ENCODE results near the gene CASQ2.

The CASQ2 gene

GRCh38 chr1:115692224-115692623 is 76.3 kb downstream of the CASQ2 start:
- DNase-seq (ENCODE audit: low read depth): no peak

- DNase-seq (ENCODE audit: low read depth): no peak
Observed at GRCh38 chr1:115690972-115691371, 77.5 kb downstream of the CASQ2 start.

- DNase-seq (ENCODE audit: low read depth): no peak
Observed at GRCh38 chr1:115687744-115688143, 80.8 kb downstream of the CASQ2 start.

- DNase-seq (ENCODE audit: low read depth): no peak
Observed at GRCh38 chr1:115685029-115685705, 83.3 kb downstream of the CASQ2 start.

- no peak for DNase-seq (ENCODE audit: low read depth)
Observed at GRCh38 chr1:115682792-115683191, 85.7 kb downstream of the CASQ2 start.

- DNase-seq (ENCODE audit: low read depth): no peak
Observed at GRCh38 chr1:115680730-115681111, 87.8 kb downstream of the CASQ2 start.

GRCh38 chr1:115679141-115679611 is 89.3 kb downstream of the CASQ2 start:
- no peak for DNase-seq (ENCODE audit: low read depth)

GRCh38 chr1:115678141-115678540 is 90.4 kb downstream of the CASQ2 start:
- DNase-seq (ENCODE audit: low read depth): no peak

GRCh38 chr1:115677565-115677964 is 90.9 kb downstream of the CASQ2 start:
- no peak for DNase-seq (ENCODE audit: low read depth)

- no peak for DNase-seq (ENCODE audit: low read depth)
Observed at GRCh38 chr1:115677182-115677555, 91.3 kb downstream of the CASQ2 start.

- no peak for DNase-seq (ENCODE audit: low read depth)
Observed at GRCh38 chr1:115676498-115677181, 91.9 kb downstream of the CASQ2 start.

GRCh38 chr1:115672224-115673009 is 96.1 kb downstream of the CASQ2 start:
- no peak for DNase-seq (ENCODE audit: low read depth)

GRCh38 chr1:115671176-115671934 is 97.2 kb downstream of the CASQ2 start:
- no peak for DNase-seq (ENCODE audit: low read depth)

- DNase-seq (ENCODE audit: low read depth): no peak
Observed at GRCh38 chr1:115670476-115671175, 97.9 kb downstream of the CASQ2 start.

GRCh38 chr1:115669886-115670285 is 98.6 kb downstream of the CASQ2 start:
- no peak for DNase-seq (ENCODE audit: low read depth)

GRCh38 chr1:115669002-115669673 is 99.4 kb downstream of the CASQ2 start:
- no peak for DNase-seq (ENCODE audit: low read depth)

- DNase-seq (ENCODE audit: low read depth): no peak
Observed at GRCh38 chr1:115668579-115668978, 99.9 kb downstream of the CASQ2 start.

- no peak for DNase-seq (ENCODE audit: low read depth)
Observed at GRCh38 chr1:115666702-115667101, 101.8 kb downstream of the CASQ2 start.

GRCh38 chr1:115666206-115666605 is 102.3 kb downstream of the CASQ2 start:
- DNase-seq (ENCODE audit: low read depth): no peak

- DNase-seq (ENCODE audit: low read depth): no peak
Observed at GRCh38 chr1:115665319-115666096, 103.0 kb downstream of the CASQ2 start.

Measured in stimulated activated CD8-positive, alpha-beta memory T cell treated with anti-CD3 and anti-CD28 coated beads, Interleukin-12 subunit alpha, Interleukin-12 subunit beta, amount 100 ng/mL, for 1 hour (primary cell).